Fibroblast of lung (primary cell): ENCODE measurements around the gene PACSIN2.

Experiments
- CTCF ChIP-seq, 2 donors: IDR thresholded peaks in 1 of 2; conservative IDR thresholded peaks in 1 of 2; 1 replicate in 1 of 2; 2 replicates in 1 of 2; pipeline ENCODE4 v1.5.1; 2011 to 2012; ENCODE audit warnings: low read length in 2 of 2, control low read depth in 1 of 2, inconsistent platforms in 1 of 2, low read depth in 1 of 2, mild to moderate bottlenecking in 1 of 2
- EZH2 ChIP-seq: IDR thresholded peaks from 2 replicates; pipeline ENCODE4 v1.5.1; 2012; ENCODE audit warnings: low read length, control low read depth, mild to moderate bottlenecking; ENCODE audit errors: missing control alignments

- TF ChIP-seq CTCF (conservative IDR thresholded peaks at IDR 0.05 in 1 of 2, IDR thresholded peaks at IDR 0.05 in 1 of 2; ENCODE audit: low read depth in 1 of 2, low read length in 2 of 2) = no peak
- no peak for TF ChIP-seq EZH2
These were observed 40.7 kb downstream of the PACSIN2 start for GRCh38 chr22:42974223-42974622.
